Pancreas (tissue), 10 donors: ENCODE measurements around the gene USP20. TPM values are rescaled to one million over a fixed set of nuclear protein-coding genes. Genes with fewer than 3 reads are reported as not detected.

Experiments
- ATAC-seq, 4 donors: fragments of 200-7000 bp; cut with Tn5 transposase; one replicate each; pipeline versions ENCODE4 v1.8.0 to v1.9.1; 2020; ENCODE audit warnings: mild to moderate bottlenecking in 4 of 4, moderate library complexity in 4 of 4
- DNase-seq, 6 donors: peaks; one replicate each; pipeline ENCODE4 v3.0.0-alpha.2; 2020
- FAIRE-seq: peaks from 2 replicates; lab custom pipeline; 2012; peaks lifted over from hg19 to GRCh38; lab: Jason Lieb, UNC
- H3K27ac ChIP-seq, 4 donors: fragments of 200-600 bp; sonication (generic); 1 replicate in 3 of 4; 2 replicates in 1 of 4; pipeline versions ENCODE4 v1.5.0 to v1.8.0; 2020
- H3K27me3 ChIP-seq, 4 donors: fragments of 200-600 bp; one replicate each; pipeline ENCODE4 v1.8.0; 2021
- H3K36me3 ChIP-seq, 3 donors: fragments of 200-600 bp; sonication (generic) in 1 of 3; one replicate each; pipeline versions ENCODE4 v1.5.0 to v1.8.0; 2020 to 2021
- H3K4me1 ChIP-seq, 3 donors: fragments of 200-600 bp; one replicate each; pipeline ENCODE4 v1.8.0; 2021
- H3K4me3 ChIP-seq, 4 donors: fragments of 200-600 bp; sonication (generic) in 2 of 4; one replicate each; pipeline versions ENCODE4 v1.5.0 to v1.8.0; 2020 to 2021
- H3K9me3 ChIP-seq, 4 donors: fragments of 200-600 bp; one replicate each; pipeline ENCODE4 v1.8.0; 2021
- CTCF ChIP-seq, 4 donors: fragments of 200-600 bp; sonication (generic) in 3 of 4; IDR thresholded peaks; one replicate each; pipeline versions ENCODE4 v1.5.0 to v1.8.0; 2021; ENCODE audit warnings: antibody characterized with exemption in 4 of 4
- WGBS, 2 donors: extraction: QIAGEN DNeasy Blood & Tissue Kit; methylation state at CpG; one replicate each; pipeline ENCODE4 v1.1.7; 2013; 5-methylcytosine and 5-hydroxymethylcytosine counted together
- intact Hi-C, 3 donors: fragments of 100-400 bp; cut with DNase I; formaldehyde crosslinking; loops; one replicate each; pipeline versions ENCODE4 v1.11.1 to v1.14.2; 2022
- polyA plus RNA-seq, 2 donors: library from polyadenylated mRNA; stranded (reverse); fragments of 200-250 nt; gene quantifications; one replicate each; pipeline ENCODE4 v1.2.3, GENCODE V29; 2013
- total RNA-seq, 6 donors: library from RNA; stranded (reverse); fragmentation: NEBNext Ultra II Directional in 4 of 6; extraction: Animal tissue kit (Norgen Biotek cat#: 25700) in 4 of 6; gene quantifications; one replicate each; pipeline versions ENCODE4 v1.2.1 to v1.2.4, GENCODE V29; 2021 to 2023
- donor health status: healthy with polysubstance abuse.
- donor health status: DM: no; HTN: no; CAD: no; lungs with moderate emphysema.
- donor health status: DM: no; HTN: no; CAD: no.
- donor health status: control.
- donor health status: control.
- donor health status: Bipolar disorder and iron deficiency.
- donor health status: DM: yes; HTN: yes; CAD: no.
- donor health status: DM: no; HTN: no; CAD: no.
- donor health status: DM: no; HTN: no; CAD: no.
- donor health status: DM: yes; HTN: yes; CAD: no.

USP20 gene
- total and polyA plus RNA-seq, 8 donors: 9.7 to 54.8 (median 14.0) TPM

GRCh38 chr9:129898185-129898584 lies 62.9 kb downstream of the USP20 start:
- TF ChIP-seq CTCF (IDR thresholded peaks at IDR 0.05): no peak
- 83 to 90% methylated on average over 8 of the region's 8 CpGs for WGBS, 2 donors
- Histone ChIP-seq H3K36me3 (no peaks in the 10 kb centered on the region), H3K27ac (no peak overlapping the region), H3K4me1 (no peaks in the 10 kb centered on the region), H3K4me3 (no peak overlapping the region), H3K9me3 (no peaks in the 10 kb centered on the region), H3K27me3 (no peaks in the 10 kb centered on the region)
- intact Hi-C loops: no loop called here
- DNase-seq: no peak
- no peak for ATAC-seq
- no peak for FAIRE-seq

- no peak for TF ChIP-seq CTCF (IDR thresholded peaks at IDR 0.05)
- no peak overlapping the region for H3K27ac ChIP-seq
- no peak overlapping the region for H3K4me3 ChIP-seq
- no peak for DNase-seq
- H3K36me3 ChIP-seq: no peaks in the 10 kb centered on the region
- H3K27me3 ChIP-seq: no peaks in the 10 kb centered on the region
- H3K4me1 ChIP-seq: no peaks in the 10 kb centered on the region
- intact Hi-C loops: no loop called here
- FAIRE-seq: no peak
- WGBS, 2 donors: 88 to 89% methylated on average over 2 of the region's 2 CpGs
- no peaks in the 10 kb centered on the region for H3K9me3 ChIP-seq
- no peak for ATAC-seq
Observed at GRCh38 chr9:129899620-129900019, 64.4 kb downstream of the USP20 start.

GRCh38 chr9:129900263-129901027 lies 65.2 kb downstream of the USP20 start:
- Histone ChIP-seq H3K36me3 (no peaks in the 10 kb centered on the region), H3K27me3 (no peaks in the 10 kb centered on the region), H3K4me1 (no peaks in the 10 kb centered on the region), H3K27ac (no peak overlapping the region), H3K9me3 (no peaks in the 10 kb centered on the region), H3K4me3 (no peak overlapping the region)
- FAIRE-seq (no peak), DNase-seq (no peak), ATAC-seq (peak in 1 of 4 donors; percentile 50)
- WGBS, 2 donors: 87 to 88% methylated on average over 20 of the region's 20 CpGs
- no peak for TF ChIP-seq CTCF (IDR thresholded peaks at IDR 0.05)
- intact Hi-C loops: no loop called here

- H3K4me1 ChIP-seq: no peaks in the 10 kb centered on the region
- 87 to 95% methylated on average over 9 of the region's 9 CpGs for WGBS, 2 donors
- DNase-seq (no peak), FAIRE-seq (no peak), ATAC-seq (no peak)
- no peak for TF ChIP-seq CTCF (IDR thresholded peaks at IDR 0.05)
- H3K36me3 ChIP-seq: no peaks in the 10 kb centered on the region
- no peak overlapping the region for H3K27ac ChIP-seq
- no peaks in the 10 kb centered on the region for H3K9me3 ChIP-seq
- H3K4me3 ChIP-seq: no peak overlapping the region
- intact Hi-C loops: no loop called here
- no peaks in the 10 kb centered on the region for H3K27me3 ChIP-seq
Observed at GRCh38 chr9:129901993-129902739, 66.9 kb downstream of the USP20 start.

GRCh38 chr9:129902740-129903134 lies 67.5 kb downstream of the USP20 start:
- ATAC-seq: no peak
- Histone ChIP-seq H3K27me3 (no peaks in the 10 kb centered on the region), H3K4me1 (no peaks in the 10 kb centered on the region), H3K27ac (no peak overlapping the region), H3K9me3 (no peaks in the 10 kb centered on the region), H3K4me3 (no peak overlapping the region), H3K36me3 (no peaks in the 10 kb centered on the region)
- FAIRE-seq: no peak
- 86 to 88% methylated on average over 8 of the region's 8 CpGs for WGBS, 2 donors
- no peak for DNase-seq
- intact Hi-C loops: no loop called here
- no peak for TF ChIP-seq CTCF (IDR thresholded peaks at IDR 0.05)
